ENCODE data around the gene UHMK1.
A peak's percentile ranks its signal among the peaks of the same experiment; 100 is the strongest.

Gene UHMK1

DNA sequence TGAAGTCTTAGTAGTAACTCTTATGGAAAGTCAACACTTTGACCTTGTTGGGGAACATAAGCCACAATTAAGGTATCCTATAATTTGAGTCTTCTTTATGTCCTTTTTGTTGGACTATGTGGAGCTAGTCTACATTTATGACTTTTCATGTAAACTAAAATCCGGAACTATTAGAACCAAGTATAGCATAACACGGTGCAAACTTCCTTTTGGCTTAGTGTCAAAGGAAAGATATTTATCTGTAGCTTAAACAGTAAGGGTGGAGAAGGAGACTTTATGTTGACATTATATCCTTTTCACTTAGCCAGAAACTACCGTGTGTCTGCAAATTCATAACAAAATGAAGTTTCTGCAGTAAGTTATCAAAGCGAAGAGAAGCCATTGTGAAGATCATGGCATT, 71.2 kb downstream of the UHMK1 start:
- TF ChIP-seq, protein P1, sequence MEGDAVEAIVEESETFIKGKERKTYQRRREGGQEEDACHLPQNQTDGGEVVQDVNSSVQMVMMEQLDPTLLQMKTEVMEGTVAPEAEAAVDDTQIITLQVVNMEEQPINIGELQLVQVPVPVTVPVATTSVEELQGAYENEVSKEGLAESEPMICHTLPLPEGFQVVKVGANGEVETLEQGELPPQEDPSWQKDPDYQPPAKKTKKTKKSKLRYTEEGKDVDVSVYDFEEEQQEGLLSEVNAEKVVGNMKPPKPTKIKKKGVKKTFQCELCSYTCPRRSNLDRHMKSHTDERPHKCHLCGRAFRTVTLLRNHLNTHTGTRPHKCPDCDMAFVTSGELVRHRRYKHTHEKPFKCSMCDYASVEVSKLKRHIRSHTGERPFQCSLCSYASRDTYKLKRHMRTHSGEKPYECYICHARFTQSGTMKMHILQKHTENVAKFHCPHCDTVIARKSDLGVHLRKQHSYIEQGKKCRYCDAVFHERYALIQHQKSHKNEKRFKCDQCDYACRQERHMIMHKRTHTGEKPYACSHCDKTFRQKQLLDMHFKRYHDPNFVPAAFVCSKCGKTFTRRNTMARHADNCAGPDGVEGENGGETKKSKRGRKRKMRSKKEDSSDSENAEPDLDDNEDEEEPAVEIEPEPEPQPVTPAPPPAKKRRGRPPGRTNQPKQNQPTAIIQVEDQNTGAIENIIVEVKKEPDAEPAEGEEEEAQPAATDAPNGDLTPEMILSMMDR (conservative IDR thresholded peaks at IDR 0.05): no peak
- H3K27ac ChIP-seq: peak overlapping the region; percentile 87

DNA sequence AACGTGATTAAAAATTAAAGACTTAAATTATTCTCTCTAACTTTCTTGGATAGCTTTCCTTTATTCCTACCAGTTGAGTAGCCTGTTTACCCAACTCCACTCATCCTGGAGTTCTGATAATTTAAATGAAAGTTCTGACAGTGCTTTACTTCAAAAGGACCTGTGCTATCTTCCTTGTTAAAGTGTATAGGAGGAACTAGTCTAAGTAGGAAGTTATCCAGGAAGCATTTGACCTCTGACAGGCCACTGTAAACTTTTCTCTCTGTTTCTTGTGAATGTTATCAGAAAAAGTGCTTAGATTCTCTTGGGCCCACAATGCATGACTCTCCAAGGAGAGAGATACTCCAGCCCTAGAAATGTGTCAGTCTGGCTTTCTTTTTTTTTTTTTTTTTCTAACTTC, 73.1 kb downstream of the UHMK1 start:
- TF ChIP-seq, protein P1 (conservative IDR thresholded peaks at IDR 0.05): no peak
- H3K27ac ChIP-seq: peak overlapping the region; percentile 87

DNA sequence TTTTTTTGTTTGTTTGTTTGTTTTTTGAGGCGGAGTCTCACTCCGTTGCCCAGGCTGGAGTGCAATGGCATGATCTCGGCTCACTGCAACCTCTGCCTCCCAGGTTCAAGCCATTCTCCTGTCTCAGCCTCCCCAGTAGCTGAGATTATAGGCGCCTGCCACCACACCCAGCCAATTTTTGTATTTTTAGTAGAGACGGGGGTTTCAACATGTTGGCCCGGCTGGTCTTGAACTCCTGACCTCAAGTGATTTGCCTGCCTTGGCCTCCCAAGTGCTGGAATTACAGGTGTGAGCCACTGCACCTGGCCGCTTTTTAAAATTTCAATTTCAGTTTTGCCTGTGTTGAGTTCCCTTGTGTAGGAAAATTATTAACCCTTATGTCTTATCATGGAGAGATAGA, 73.5 kb downstream of the UHMK1 start:
- peak overlapping the region; percentile 87 for H3K27ac ChIP-seq

DNA sequence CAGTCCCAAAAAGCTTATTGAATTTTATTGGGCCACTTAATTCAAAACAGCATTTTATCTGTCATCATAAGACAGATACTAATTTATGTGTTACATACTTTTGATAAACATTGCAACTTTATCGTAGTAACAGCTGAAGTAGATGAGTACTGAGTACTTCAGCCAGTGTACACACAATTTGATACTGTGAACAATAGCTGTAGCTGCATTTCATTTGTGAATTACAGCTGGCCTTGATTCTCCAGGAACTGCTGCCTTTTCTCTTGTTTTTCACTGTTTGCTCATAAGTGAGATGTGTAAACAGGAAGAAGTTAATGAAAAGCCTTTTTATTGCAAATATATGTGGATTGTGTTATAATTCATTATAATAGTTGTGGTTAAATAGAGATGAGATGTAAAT, 74.1 kb downstream of the UHMK1 start:
- TF ChIP-seq, protein P1 (conservative IDR thresholded peaks at IDR 0.05): no peak
- H3K27ac ChIP-seq: peak overlapping the region; percentile 87

DNA sequence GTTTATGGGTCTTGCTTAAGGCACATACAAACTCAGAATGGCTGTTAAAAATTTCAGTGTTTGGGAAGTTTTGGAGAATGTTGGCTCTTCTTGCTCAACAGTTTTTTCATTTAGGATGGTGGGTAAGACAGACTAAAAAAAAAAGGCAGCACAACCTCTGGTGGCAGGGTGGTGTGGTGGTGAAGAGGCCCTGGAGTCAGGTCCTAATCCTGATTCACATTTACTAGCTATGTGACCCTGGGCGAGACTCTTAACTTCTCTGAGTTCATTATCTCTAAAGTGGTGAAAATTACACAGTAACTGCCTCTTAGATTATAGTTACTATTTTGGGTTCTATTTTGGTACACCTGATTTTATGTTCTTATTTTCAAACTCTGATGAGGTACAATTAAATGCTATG, 75.5 kb downstream of the UHMK1 start:
- TF ChIP-seq, protein P1 (conservative IDR thresholded peaks at IDR 0.05): no peak
- H3K27ac ChIP-seq: peak overlapping the region; percentile 87

DNA sequence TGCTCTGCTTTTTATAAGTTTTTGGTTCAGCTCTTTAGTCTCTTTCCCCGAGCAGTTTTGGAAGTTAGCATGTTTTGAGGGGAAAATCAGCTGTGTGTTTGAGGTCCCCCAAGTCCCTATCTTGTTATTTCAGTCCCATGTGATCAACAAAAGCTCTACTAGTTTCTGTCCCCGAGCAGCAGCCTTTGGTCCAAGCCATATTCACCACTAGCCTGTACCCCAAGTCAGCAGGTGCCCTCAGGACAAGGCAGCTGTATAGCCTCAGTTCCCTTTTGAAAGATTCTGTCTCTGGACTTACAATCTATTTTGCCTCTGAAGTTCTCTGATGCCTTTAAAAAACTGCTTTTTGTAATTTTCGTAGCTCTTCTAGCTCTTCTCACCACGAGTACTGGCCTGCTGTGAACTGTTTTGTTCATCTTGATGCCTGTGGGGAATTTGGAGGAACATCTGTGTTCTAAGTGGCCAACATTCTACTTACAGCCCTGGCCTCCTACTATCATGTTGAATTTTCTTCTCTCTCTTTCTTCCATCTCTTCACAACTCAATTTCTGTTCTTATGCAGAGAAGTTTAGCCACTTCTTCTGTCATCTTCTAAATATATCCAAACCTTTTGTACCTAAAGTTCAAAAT, 80.6 kb downstream of the UHMK1 start:
- TF ChIP-seq, protein P1 (conservative IDR thresholded peaks at IDR 0.05): no peak
- peak overlapping the region; percentile 87 for H3K27ac ChIP-seq

DNA sequence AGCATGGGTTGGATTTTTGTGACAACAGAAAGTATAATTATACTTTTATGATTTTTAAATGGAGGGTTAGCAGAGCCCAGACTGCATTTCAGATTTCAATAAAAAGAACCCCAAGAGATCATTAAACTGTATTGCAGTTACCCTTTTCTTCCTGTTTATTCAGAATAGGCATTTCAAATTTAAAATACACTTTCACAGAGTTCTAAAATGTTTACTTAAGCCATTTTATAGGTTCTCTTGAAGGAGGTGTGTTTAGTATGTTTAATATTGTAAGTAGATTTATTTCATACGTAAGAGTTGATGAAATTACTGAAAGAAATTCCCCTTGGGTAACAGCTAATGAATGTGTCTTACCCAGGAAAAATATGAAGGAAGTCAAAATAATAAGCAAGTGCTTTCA, 81.3 kb downstream of the UHMK1 start:
- TF ChIP-seq, protein P1 (conservative IDR thresholded peaks at IDR 0.05): no peak
- peak overlapping the region; percentile 87 for H3K27ac ChIP-seq

Data from VCaP (cell line).